Measurements from ENCODE around the gene KCNH1.

Gene KCNH1

DNA sequence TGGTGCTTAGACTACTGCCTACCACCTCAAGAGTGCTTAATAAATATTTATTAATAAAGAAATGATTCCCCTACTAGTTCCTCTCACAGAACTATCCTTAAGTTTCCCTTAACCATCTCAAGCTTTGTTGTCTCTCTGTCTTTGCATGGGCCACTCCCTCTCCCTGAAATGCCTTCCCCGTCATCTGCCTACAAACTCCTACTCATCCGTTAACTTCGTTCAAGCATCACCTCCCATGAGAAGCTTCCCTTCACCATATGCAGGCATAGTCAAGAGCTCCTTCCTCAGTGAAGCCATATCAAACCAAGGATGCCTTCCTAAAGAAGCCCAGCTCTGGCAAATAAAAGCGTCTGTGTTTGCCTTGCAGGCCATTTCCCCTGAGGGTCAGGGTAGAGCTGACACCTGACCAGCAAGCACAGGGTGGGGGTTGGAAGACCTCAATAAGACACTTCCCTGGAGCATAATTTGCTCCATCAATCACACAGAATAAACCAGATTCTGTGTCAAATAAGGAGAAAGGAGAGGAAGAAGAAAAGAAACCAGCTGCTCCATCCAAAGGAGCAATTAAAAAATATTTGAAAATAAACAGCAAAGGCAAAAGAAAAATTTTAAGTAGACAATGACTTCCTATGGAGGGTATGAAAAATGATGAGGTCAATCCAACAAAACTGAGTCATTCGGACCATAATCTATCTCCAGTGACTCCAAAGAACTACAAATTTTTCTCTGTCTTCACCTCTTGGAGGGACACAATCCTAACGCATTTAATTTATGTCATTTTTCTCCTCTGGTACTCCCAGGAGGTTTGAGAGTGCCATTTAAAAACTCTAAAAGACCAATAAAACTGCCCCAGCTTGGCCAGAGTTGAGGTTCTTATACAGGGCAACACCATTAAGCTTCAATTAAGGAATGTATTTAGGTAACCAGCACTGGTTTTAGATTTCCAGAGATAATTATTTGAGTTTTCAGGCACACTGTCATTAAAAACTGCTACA, 303.6 kb downstream of the KCNH1 start:
- no CpG with 5 or more reads among the region's 6 CpGs for WGBS (ENCODE audit: insufficient coverage, insufficient read length)
- H3K4me3 ChIP-seq (ENCODE audit: low read length), result no peak overlapping the region
- no peaks in the 10 kb centered on the region for H3K4me1 ChIP-seq (ENCODE audit: control insufficient read depth, insufficient read depth, low read length)
- no peaks in the 10 kb centered on the region for H3K36me3 ChIP-seq (ENCODE audit: control insufficient read depth, insufficient read depth, low read length)
- no peak for DNase-seq (ENCODE audit: low read depth, low spot score)
- H3K27ac ChIP-seq (ENCODE audit: low read length), result no peak overlapping the region
- no peaks in the 10 kb centered on the region for H3K9me3 ChIP-seq (ENCODE audit: control insufficient read depth, insufficient read depth, low read length)
- no peaks in the 10 kb centered on the region for H3K27me3 ChIP-seq (ENCODE audit: control insufficient read depth, insufficient read depth, low read length)

- Histone ChIP-seq H3K36me3 (ENCODE audit: control insufficient read depth, insufficient read depth, low read length) (no peaks in the 10 kb centered on the region), H3K27me3 (ENCODE audit: control insufficient read depth, insufficient read depth, low read length) (no peaks in the 10 kb centered on the region), H3K27ac (ENCODE audit: low read length) (no peak overlapping the region), H3K4me1 (ENCODE audit: control insufficient read depth, insufficient read depth, low read length) (no peaks in the 10 kb centered on the region), H3K9me3 (ENCODE audit: control insufficient read depth, insufficient read depth, low read length) (no peaks in the 10 kb centered on the region), H3K4me3 (ENCODE audit: low read length) (no peak overlapping the region)
- no CpG with 5 or more reads among the region's 4 CpGs for WGBS (ENCODE audit: insufficient coverage, insufficient read length)
- DNase-seq (ENCODE audit: low read depth, low spot score), result no peak
Observed at GRCh38 chr1:210828996-210829596, 304.9 kb downstream of the KCNH1 start.

- no peaks in the 10 kb centered on the region for H3K36me3 ChIP-seq (ENCODE audit: control insufficient read depth, insufficient read depth, low read length)
- no peaks in the 10 kb centered on the region for H3K9me3 ChIP-seq (ENCODE audit: control insufficient read depth, insufficient read depth, low read length)
Observed at GRCh38 chr1:210827481-210827880, 306.5 kb downstream of the KCNH1 start.

DNA sequence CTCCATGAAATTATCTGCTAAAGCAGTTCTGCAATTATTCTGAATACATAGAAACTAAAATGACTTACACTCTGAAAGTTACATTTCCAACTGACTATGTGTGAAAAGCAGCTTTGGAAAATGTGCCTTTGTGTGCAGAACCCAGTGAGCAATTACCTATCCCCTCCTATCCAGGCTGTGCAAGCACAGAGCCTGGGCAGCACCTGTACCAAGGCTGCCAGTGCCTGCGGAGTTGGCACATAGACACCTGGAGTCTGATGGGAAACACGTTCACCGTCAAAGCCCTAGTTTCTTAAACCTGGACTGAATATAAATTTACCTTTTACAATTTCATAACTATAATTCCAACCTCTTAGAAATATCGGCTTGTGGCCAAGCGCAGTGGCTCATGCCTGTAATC, 307.3 kb downstream of the KCNH1 start:
- Histone ChIP-seq H3K4me3 (ENCODE audit: low read length) (no peak overlapping the region), H3K27ac (ENCODE audit: low read length) (no peak overlapping the region), H3K27me3 (ENCODE audit: control insufficient read depth, insufficient read depth, low read length) (no peaks in the 10 kb centered on the region), H3K4me1 (ENCODE audit: control insufficient read depth, insufficient read depth, low read length) (no peaks in the 10 kb centered on the region), H3K9me3 (ENCODE audit: control insufficient read depth, insufficient read depth, low read length) (no peaks in the 10 kb centered on the region), H3K36me3 (ENCODE audit: control insufficient read depth, insufficient read depth, low read length) (no peaks in the 10 kb centered on the region)
- WGBS (ENCODE audit: insufficient coverage, insufficient read length), result 100% methylated on average over 1 of the region's 5 CpGs
- no peak for DNase-seq (ENCODE audit: low read depth, low spot score)

More at GRCh38 chr1:210827481-210827880, 306.5 kb downstream of the KCNH1 start:
- no peaks in the 10 kb centered on the region for H3K27me3 ChIP-seq (ENCODE audit: control insufficient read depth, insufficient read depth, low read length)
- no peak overlapping the region for H3K4me3 ChIP-seq (ENCODE audit: low read length)
- no peak for DNase-seq (ENCODE audit: low read depth, low spot score)
- no peaks in the 10 kb centered on the region for H3K4me1 ChIP-seq (ENCODE audit: control insufficient read depth, insufficient read depth, low read length)
- H3K27ac ChIP-seq (ENCODE audit: low read length), result no peak overlapping the region

DNA sequence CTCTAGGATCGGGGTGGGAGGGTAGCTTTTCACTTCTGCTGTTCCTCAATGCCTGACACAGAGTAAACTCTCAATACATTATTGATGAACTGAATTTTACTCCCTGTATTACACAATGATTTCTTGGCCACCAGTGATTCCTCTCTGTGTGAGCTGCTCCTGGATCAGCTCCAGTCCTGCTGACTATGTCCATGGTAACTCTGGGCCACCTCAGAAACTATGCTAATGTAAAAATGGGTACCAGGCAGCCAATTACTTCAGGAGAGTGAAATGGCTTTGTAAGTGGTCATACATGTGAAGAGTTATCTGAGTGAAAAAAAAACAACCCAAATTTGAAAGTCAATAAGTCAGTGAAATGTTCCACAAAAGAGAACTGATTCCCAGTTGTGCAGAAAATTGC, 311.0 kb downstream of the KCNH1 start:
- no CpG with 5 or more reads among the region's 1 CpG for WGBS (ENCODE audit: insufficient coverage, insufficient read length)
- H3K27ac ChIP-seq (ENCODE audit: low read length), result no peak overlapping the region
- no peak overlapping the region for H3K4me3 ChIP-seq (ENCODE audit: low read length)
- H3K4me1 ChIP-seq (ENCODE audit: control insufficient read depth, insufficient read depth, low read length), result no peaks in the 10 kb centered on the region
- no peaks in the 10 kb centered on the region for H3K27me3 ChIP-seq (ENCODE audit: control insufficient read depth, insufficient read depth, low read length)
- no peaks in the 10 kb centered on the region for H3K36me3 ChIP-seq (ENCODE audit: control insufficient read depth, insufficient read depth, low read length)
- no peak for DNase-seq (ENCODE audit: low read depth, low spot score)
- no peaks in the 10 kb centered on the region for H3K9me3 ChIP-seq (ENCODE audit: control insufficient read depth, insufficient read depth, low read length)

DNA sequence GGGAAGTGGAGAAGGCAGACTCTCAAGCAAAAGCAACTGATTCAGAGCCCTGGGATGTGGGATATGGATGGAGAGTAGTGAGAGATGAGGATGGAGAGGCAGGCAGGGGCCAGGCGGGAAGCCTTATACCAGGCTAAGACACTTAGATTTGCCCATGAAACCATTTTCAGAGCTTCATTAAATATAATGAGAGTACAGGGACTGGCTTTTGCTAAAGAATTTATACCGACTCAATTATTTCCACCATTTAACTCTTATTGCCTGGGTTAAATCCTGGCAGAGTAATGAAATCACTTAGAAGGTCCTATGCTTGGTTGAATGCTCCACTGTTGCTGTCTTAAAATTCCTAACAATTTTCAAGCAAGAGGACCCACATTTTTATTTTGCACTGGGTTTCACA, 311.7 kb downstream of the KCNH1 start:
- no peak overlapping the region for H3K27ac ChIP-seq (ENCODE audit: low read length)
- no CpG with 5 or more reads among the region's 2 CpGs for WGBS (ENCODE audit: insufficient coverage, insufficient read length)
- H3K4me3 ChIP-seq (ENCODE audit: low read length), result no peak overlapping the region
- H3K27me3 ChIP-seq (ENCODE audit: control insufficient read depth, insufficient read depth, low read length), result no peaks in the 10 kb centered on the region
- H3K36me3 ChIP-seq (ENCODE audit: control insufficient read depth, insufficient read depth, low read length), result no peaks in the 10 kb centered on the region
- DNase-seq (ENCODE audit: low read depth, low spot score), result no peak
- H3K4me1 ChIP-seq (ENCODE audit: control insufficient read depth, insufficient read depth, low read length), result no peaks in the 10 kb centered on the region
- no peaks in the 10 kb centered on the region for H3K9me3 ChIP-seq (ENCODE audit: control insufficient read depth, insufficient read depth, low read length)

DNA sequence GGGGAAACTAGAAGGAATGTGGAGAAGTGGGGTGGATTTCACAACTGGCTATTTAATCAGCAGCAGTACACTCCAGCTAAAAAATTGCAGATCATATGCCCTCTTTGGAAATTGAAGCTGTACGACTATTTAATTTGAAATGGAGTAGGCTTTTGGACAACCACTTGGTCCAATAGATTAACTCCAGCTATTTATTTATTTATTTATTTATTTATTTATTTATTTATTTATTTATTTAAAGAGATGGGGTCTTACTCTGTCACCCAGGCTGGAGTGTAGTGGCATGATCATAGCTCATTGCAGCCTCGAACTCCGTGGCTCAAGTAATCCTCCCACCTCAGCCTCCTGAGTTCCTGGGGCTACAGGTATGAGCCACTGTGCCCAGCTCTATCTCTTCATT, 312.3 kb downstream of the KCNH1 start:
- WGBS (ENCODE audit: insufficient coverage, insufficient read length), result no CpG with 5 or more reads among the region's 3 CpGs
- H3K27me3 ChIP-seq (ENCODE audit: control insufficient read depth, insufficient read depth, low read length), result no peaks in the 10 kb centered on the region
- H3K27ac ChIP-seq (ENCODE audit: low read length), result no peak overlapping the region
- no peaks in the 10 kb centered on the region for H3K36me3 ChIP-seq (ENCODE audit: control insufficient read depth, insufficient read depth, low read length)
- no peaks in the 10 kb centered on the region for H3K9me3 ChIP-seq (ENCODE audit: control insufficient read depth, insufficient read depth, low read length)
- DNase-seq (ENCODE audit: low read depth, low spot score), result no peak
- no peak overlapping the region for H3K4me3 ChIP-seq (ENCODE audit: low read length)
- no peaks in the 10 kb centered on the region for H3K4me1 ChIP-seq (ENCODE audit: control insufficient read depth, insufficient read depth, low read length)

GRCh38 chr1:210819266-210819665, 314.7 kb downstream of the KCNH1 start:
- H3K36me3 ChIP-seq (ENCODE audit: control insufficient read depth, insufficient read depth, low read length), result no peaks in the 10 kb centered on the region
- no peaks in the 10 kb centered on the region for H3K9me3 ChIP-seq (ENCODE audit: control insufficient read depth, insufficient read depth, low read length)
- no peaks in the 10 kb centered on the region for H3K27me3 ChIP-seq (ENCODE audit: control insufficient read depth, insufficient read depth, low read length)
- no peak for DNase-seq (ENCODE audit: low read depth, low spot score)
- no peak overlapping the region for H3K4me3 ChIP-seq (ENCODE audit: low read length)
- no peaks in the 10 kb centered on the region for H3K4me1 ChIP-seq (ENCODE audit: control insufficient read depth, insufficient read depth, low read length)
- no CpG with 5 or more reads among the region's 4 CpGs for WGBS (ENCODE audit: insufficient coverage, insufficient read length)
- H3K27ac ChIP-seq (ENCODE audit: low read length), result no peak overlapping the region

DNA sequence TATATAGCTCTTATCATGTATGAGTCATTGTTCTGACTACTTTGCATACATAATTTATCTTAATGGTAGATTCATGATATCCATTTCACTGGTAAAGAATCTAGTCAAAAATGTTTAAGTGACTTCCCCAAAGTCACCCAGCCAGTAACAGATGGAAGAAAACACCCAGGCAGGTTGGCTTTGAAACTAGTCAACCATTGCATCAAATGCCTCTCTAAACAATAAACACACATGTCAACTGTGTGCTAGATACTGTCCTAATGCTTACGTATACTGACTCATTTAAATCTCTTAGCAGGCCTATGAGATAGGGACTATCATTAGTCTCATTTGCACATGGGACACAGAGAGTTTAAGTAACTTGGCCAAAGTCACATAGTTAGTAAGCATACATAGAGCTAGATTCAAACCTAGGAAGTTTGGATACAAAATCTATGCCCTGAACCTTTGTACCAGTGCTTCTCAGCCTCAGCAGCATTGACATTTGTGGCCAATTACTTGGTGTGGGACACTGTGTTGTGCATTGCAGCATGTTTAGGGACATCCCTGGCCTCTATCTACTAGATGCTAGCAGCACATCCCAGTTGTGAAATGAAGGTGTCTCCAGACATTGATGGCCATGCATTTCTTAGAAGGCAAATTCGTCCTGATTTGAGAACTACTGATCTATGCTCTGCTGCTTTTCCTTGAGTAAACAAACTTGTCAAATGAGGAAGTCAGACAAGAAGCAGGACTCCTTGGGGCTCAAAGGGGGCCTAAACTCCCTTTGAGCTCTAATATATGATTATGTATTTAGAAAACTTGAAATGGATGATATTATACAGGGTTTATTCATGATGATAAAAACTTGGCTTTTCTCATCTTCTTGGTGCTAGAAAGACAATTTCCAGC, 316.3 kb downstream of the KCNH1 start:
- no peak for DNase-seq (ENCODE audit: low read depth, low spot score)
- WGBS (ENCODE audit: insufficient coverage, insufficient read length), result no CpG with 5 or more reads among the region's 2 CpGs

More for the DNA sequence above, 316.3 kb downstream of the KCNH1 start:
- Histone ChIP-seq H3K27me3 (ENCODE audit: control insufficient read depth, insufficient read depth, low read length) (no peaks in the 10 kb centered on the region), H3K4me3 (ENCODE audit: low read length) (no peak overlapping the region), H3K9me3 (ENCODE audit: control insufficient read depth, insufficient read depth, low read length) (no peaks in the 10 kb centered on the region), H3K27ac (ENCODE audit: low read length) (no peak overlapping the region), H3K36me3 (ENCODE audit: control insufficient read depth, insufficient read depth, low read length) (no peaks in the 10 kb centered on the region), H3K4me1 (ENCODE audit: control insufficient read depth, insufficient read depth, low read length) (no peaks in the 10 kb centered on the region)
